ENCODE results near the gene NABP1.
A peak's percentile ranks its signal among the peaks of the same experiment; 100 is the strongest.

GRCh38 chr2:191677646-191678436 lies at the start of gene NABP1:
- TF ChIP-seq CTCF (IDR thresholded peaks at IDR 0.05) (no peak), HDAC2 (IDR thresholded peaks at IDR 0.05) (no peak), NR3C1 (IDR thresholded peaks at IDR 0.05) (no peak), MAX (IDR thresholded peaks at IDR 0.05) (peak; percentile 70), HOXB5 (CRISPR knock-in tag; IDR thresholded peaks at IDR 0.05) (no peak), CHD2 (IDR thresholded peaks at IDR 0.05; ENCODE audit: low read length, partially characterized antibody) (no peak), ELK1 (IDR thresholded peaks at IDR 0.05; ENCODE audit: low read depth, low read length) (no peak), ESRRA (IDR thresholded peaks at IDR 0.05; ENCODE audit: borderline replicate concordance, low read length) (no peak), RAD21 (conservative IDR thresholded peaks at IDR 0.05 in 1 of 2, IDR thresholded peaks at IDR 0.05 in 1 of 2) (0 out of 5 replicates have a peak, but pooled peaks of 1 of the 2 experiments have one; percentile 29), POLR2A (IDR thresholded peaks at IDR 0.05; ENCODE audit: low read length) (peak; percentile 99), REST (IDR thresholded peaks at IDR 0.05) (no peak)
